HEK293T (cell line): Measurements from ENCODE around the gene GFOD2.

Experiments
- ELF4 ChIP-seq: fragments of 450-650 bp; IDR thresholded peaks from 2 replicates; pipeline ENCODE4 v1.6.1; 2017; ENCODE audit warnings: antibody characterized with exemption
- FOXM1 ChIP-seq: fragments of 450-650 bp; IDR thresholded peaks from 2 replicates; pipeline ENCODE4 v1.6.1; 2017; ENCODE audit warnings: mild to moderate bottlenecking, borderline replicate concordance
- TF ChIP-seq, protein P1 (sequence below): fragments of 450-650 bp; IDR thresholded peaks from 2 replicates; pipeline ENCODE4 v1.6.1; 2016

DNA sequence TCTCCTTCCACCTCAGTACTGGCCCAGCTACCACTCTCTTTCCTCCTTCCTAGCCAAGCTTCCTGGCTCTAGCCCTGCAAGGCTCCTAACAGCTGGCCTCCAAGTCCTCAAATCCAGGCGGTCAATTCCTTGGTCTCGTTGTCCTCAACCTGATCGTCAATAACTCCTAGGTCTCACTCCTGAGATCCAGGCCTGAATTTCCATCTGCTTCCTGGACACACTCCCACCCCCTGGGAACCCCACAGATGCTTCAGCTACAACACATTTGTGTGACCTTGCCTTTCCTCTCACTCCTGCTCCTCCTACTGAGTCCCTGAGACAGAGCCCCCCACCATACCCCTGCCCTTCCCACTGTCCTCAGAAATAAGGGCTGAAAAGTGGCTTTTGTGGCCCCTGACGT lies 54.9 kb downstream of the GFOD2 start:
- TF ChIP-seq ELF4 (no peak), FOXM1 (no peak)
- TF ChIP-seq, protein P1, sequence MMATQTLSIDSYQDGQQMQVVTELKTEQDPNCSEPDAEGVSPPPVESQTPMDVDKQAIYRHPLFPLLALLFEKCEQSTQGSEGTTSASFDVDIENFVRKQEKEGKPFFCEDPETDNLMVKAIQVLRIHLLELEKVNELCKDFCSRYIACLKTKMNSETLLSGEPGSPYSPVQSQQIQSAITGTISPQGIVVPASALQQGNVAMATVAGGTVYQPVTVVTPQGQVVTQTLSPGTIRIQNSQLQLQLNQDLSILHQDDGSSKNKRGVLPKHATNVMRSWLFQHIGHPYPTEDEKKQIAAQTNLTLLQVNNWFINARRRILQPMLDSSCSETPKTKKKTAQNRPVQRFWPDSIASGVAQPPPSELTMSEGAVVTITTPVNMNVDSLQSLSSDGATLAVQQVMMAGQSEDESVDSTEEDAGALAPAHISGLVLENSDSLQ, result no peak
